Ovary (tissue), 9 donors: ENCODE measurements around the gene WDR83. TPM values are rescaled to one million over a fixed set of nuclear protein-coding genes. Genes with fewer than 3 reads are reported as not detected.
"Not testable (repeated sequence)": the region's sequence is repeated elsewhere in the genome, so short reads cannot be mapped to it uniquely, and the experiment has no call there.

Experiments used
- DNase-seq, 5 donors: peaks; one replicate each; pipeline ENCODE4 v3.0.0-alpha.2; 2019 to 2020
- H3K27ac ChIP-seq, 2 donors: fragments of 200-600 bp; one replicate each; pipeline versions ENCODE4 v1.5.1 to v1.8.0; 2019 to 2022
- H3K27me3 ChIP-seq: fragments of 200-600 bp; one replicate; pipeline ENCODE4 v1.8.0; 2022
- H3K36me3 ChIP-seq: fragments of 200-600 bp; sonication (generic); one replicate; pipeline ENCODE4 v1.5.1; 2019
- H3K4me1 ChIP-seq: one replicate; pipeline ENCODE4 v1.8.1; 2013; ENCODE audit warnings: mild to moderate bottlenecking, moderate library complexity; ENCODE audit not compliant: insufficient read depth
- H3K4me3 ChIP-seq: fragments of 200-600 bp; sonication (generic); one replicate; pipeline ENCODE4 v1.5.1; 2017
- H3K9me3 ChIP-seq, 2 donors: fragments of 200-600 bp in 1 of 2; sonication (generic) in 1 of 2; one replicate each; pipeline versions ENCODE4 v1.5.1 to v1.8.1; 2013 to 2019; ENCODE audit warnings: mild to moderate bottlenecking in 1 of 2, moderate library complexity in 1 of 2
- EP300 ChIP-seq: sonication (generic); formaldehyde crosslinking; IDR thresholded peaks from one replicate; pipeline ENCODE4 v1.6.1; 2017; ENCODE audit warnings: antibody characterized with exemption
- POLR2A ChIP-seq: fragments of 450-650 bp; IDR thresholded peaks from one replicate; pipeline ENCODE4 v1.6.1; 2017; ENCODE audit warnings: antibody characterized with exemption, mild to moderate bottlenecking, moderate library complexity
- WGBS, 3 donors: extraction: QIAGEN DNeasy Blood & Tissue Kit in 1 of 3; methylation state at CpG; one replicate each; pipeline versions ENCODE4 v1.1.5 to v1.1.7; 2013 to 2017; 5-methylcytosine and 5-hydroxymethylcytosine counted together
- intact Hi-C, 4 donors: fragments of 100-400 bp; cut with DNase I; formaldehyde crosslinking; loops; one replicate each; pipeline versions ENCODE4 v1.11.0 to v1.15.1; 2022 to 2023
- polyA plus RNA-seq, 2 donors: library from polyadenylated mRNA; stranded (reverse); fragments of 200-250 nt in 1 of 2; fragments of 350-450 nt in 1 of 2; fragmentation: Illumina TruSeq in 1 of 2; extraction: RNeasy Lipid Tissue Mini Kit (QIAGEN cat#74804) in 1 of 2; gene quantifications; one replicate each; pipeline ENCODE4 v1.2.3, GENCODE V29; 2013 to 2014
- total RNA-seq, 7 donors: library from RNA; depleted of rRNA in 2 of 7; stranded (reverse); fragments of >200 nt in 2 of 7; fragmentation: NEBNext Ultra II Directional in 3 of 7; extraction: Animal tissue kit (Norgen Biotek cat#: 25700) in 3 of 7; gene quantifications; one replicate each; pipeline versions ENCODE4 v1.1.0 to v1.2.4, GENCODE V29; 2016 to 2023
- TF ChIP-seq, protein P1 (sequence below), 3 donors: fragments of 450-650 bp in 2 of 3; fragments of 200-600 bp in 1 of 3; IDR thresholded peaks; one replicate each; pipeline versions ENCODE4 v1.5.1 to v1.8.0; 2016 to 2022; ENCODE audit warnings: antibody characterized with exemption in 3 of 3, mild to moderate bottlenecking in 1 of 3
- donor health status: DM: no; HTN: no; CAD: no; lungs with moderate emphysema.
- donor health status: DM: no; HTN: no; CAD: no.
- donor health status: Bipolar disorder and iron deficiency.
- donor health status: DM: yes; HTN: yes; CAD: no.
- donor health status: DM: no; HTN: no; CAD: no.
- donor health status: DM: yes; HTN: yes; CAD: no.

Gene WDR83
- total and polyA plus RNA-seq, 9 donors = 2.8 to 16.3 (median 11.9) TPM

DNA sequence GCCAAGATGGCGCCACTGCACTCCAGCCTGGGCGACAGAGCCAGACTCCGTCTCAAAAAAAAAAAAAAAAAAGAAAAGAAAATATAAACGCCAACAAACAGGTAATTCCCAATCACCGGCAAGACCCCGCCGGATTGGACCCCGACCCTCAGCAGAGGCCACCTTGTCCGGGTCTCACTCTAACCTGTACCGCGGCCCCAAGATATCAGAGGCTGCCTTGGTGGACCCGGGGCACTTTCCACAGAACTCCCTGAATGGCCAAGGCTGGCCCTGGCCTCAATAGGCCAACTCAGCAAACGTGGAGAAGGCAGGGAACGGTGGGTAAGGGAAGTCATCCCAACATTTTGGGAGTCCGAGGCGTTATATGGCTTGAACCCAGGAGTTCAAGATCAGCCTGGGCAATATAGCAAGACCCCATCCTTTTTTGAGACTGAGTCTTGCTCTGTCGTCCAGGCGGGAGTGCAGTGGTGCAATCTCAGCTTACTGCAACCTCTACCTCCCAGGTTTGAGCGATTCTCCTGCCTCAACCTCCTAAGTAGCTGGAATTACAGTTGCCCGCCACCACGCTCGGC, 27.9 kb upstream of the WDR83 start:
- no peak overlapping the region for H3K27ac ChIP-seq
- H3K36me3 ChIP-seq = no peaks in the 10 kb centered on the region
- no peak overlapping the region for H3K4me3 ChIP-seq
- WGBS, 3 donors = 91 to 96% (median 93%) methylated on average over 22 of the region's 22 CpGs
- no peaks in the 10 kb centered on the region for H3K27me3 ChIP-seq
- no peak for DNase-seq
- peaks cover 5% of the 10 kb centered on the region for H3K4me1 ChIP-seq
- intact Hi-C loops = no loop called here
- no peaks in the 10 kb centered on the region for H3K9me3 ChIP-seq
- TF ChIP-seq, protein P1, sequence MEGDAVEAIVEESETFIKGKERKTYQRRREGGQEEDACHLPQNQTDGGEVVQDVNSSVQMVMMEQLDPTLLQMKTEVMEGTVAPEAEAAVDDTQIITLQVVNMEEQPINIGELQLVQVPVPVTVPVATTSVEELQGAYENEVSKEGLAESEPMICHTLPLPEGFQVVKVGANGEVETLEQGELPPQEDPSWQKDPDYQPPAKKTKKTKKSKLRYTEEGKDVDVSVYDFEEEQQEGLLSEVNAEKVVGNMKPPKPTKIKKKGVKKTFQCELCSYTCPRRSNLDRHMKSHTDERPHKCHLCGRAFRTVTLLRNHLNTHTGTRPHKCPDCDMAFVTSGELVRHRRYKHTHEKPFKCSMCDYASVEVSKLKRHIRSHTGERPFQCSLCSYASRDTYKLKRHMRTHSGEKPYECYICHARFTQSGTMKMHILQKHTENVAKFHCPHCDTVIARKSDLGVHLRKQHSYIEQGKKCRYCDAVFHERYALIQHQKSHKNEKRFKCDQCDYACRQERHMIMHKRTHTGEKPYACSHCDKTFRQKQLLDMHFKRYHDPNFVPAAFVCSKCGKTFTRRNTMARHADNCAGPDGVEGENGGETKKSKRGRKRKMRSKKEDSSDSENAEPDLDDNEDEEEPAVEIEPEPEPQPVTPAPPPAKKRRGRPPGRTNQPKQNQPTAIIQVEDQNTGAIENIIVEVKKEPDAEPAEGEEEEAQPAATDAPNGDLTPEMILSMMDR (IDR thresholded peaks at IDR 0.05) = no peak
- TF ChIP-seq EP300 = no peak
- TF ChIP-seq POLR2A = no peak

DNA sequence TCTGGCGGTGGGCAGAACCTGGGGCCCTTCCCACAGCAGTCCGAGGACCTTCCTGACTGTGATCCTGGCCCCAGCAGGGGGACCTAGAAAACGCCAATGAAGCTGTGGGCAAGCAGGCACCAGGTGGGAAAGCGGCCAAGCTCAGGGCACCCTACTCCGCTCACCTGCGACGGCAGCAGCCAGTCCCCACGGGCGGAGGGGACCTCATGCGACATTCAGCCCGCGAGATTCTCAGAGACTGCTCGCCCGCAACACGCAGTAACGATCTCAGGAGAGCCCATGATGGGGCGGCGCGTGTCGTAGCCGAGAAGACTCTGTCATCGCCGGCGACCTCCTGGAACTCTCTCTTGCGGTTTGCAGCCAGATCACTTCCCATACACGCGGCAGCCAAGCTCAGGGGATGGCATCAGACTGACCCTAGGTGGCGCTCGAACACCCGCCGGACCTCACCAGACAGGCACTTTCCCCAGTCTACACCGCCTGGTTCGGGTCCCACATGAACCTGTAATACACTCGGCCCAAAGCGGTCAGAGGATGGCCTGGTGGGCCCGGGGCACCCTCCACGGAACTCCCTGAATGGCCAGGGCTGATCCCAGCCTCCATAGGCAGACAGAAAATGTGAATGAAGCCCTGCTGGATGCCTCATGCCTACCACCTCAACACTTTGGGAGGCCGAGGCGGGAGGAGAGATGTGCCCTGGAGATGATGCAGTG, 26.6 kb upstream of the WDR83 start:
- no peak for TF ChIP-seq POLR2A
- TF ChIP-seq, protein P1 (IDR thresholded peaks at IDR 0.05) = peak; percentile 53 to 69 (median 58)
- no peak overlapping the region for H3K27ac ChIP-seq
- no peaks in the 10 kb centered on the region for H3K9me3 ChIP-seq
- peak; percentile 70 to 83 (median 81) for DNase-seq
- peaks cover 5% of the 10 kb centered on the region for H3K4me1 ChIP-seq
- intact Hi-C loops = no loop called here
- peak overlapping the region; percentile 10 for H3K4me3 ChIP-seq
- H3K27me3 ChIP-seq = no peaks in the 10 kb centered on the region
- no peaks in the 10 kb centered on the region for H3K36me3 ChIP-seq
- 9 to 11% (median 10%) methylated on average over 18 to 39 of the region's 39 CpGs for WGBS, 3 donors

DNA sequence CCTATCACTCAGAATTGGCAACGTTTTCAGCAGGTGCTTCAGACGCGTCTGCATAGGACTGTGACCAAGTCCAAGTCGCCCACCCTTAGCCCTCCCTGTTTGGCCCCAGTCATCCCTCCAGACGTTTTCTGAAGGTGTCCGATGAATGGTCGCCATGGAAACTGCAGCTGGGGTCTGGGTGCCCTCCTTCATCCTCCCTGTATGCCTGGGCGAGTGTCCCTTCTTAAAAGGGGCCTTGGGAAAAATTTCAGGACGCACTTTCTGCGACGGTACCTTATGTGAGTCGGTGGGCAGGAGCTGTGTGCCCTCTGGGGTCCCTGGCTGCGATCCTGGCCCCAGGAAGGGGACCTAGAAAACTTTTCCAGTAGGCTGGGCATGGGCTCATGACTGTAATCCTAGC, 25.2 kb upstream of the WDR83 start:
- H3K4me3 ChIP-seq = no peak overlapping the region
- no peak for DNase-seq
- no peaks in the 10 kb centered on the region for H3K9me3 ChIP-seq
- H3K27me3 ChIP-seq = no peaks in the 10 kb centered on the region
- H3K27ac ChIP-seq = no peak overlapping the region
- no peaks in the 10 kb centered on the region for H3K36me3 ChIP-seq
- intact Hi-C loops = no loop called here
- 64 to 67% (median 65%) methylated on average over 13 of the region's 13 CpGs for WGBS, 3 donors
- TF ChIP-seq POLR2A (no peak), EP300 (no peak)
- TF ChIP-seq, protein P1 (IDR thresholded peaks at IDR 0.05) = no peak
- peaks cover 5% of the 10 kb centered on the region for H3K4me1 ChIP-seq

DNA sequence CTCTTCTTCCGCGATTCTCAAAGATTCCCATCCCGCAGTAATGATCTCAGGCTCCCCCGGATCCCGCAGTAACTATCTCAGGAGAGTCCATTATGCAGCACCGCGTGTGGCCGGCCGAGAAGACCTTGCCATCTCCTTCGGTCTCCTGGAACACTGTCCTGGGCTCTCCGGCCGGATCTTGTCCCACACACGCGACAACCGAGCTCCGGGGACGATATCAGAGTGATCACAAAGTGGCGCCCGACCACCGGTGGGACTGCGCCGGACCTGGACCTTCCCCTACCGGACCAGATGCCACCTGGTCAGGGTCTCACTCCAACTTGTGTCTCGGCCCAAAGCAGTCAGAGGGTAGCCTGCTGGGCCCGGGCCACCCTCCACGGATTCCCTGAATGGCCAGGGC, 24.1 kb upstream of the WDR83 start:
- peaks cover 8% of the 10 kb centered on the region for H3K4me1 ChIP-seq

DNA sequence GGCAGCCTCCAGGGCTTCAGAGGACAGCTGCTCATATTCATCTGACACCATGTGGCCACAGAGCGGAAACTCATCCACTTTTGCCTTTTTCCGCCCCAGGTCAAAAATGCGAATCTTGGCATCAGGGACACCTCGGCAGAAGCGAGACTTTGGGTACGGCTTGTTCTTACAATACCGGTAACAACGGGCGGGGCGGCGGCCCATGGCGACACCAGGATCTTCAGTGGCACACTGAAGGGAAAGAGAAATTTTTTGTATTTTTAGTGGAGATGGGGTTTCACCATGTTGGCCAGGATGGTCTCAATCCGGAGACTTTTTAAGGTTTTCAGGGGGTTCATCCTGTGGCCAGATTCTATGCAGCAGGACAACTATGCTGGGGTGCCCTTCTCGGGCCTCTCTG, 22.9 kb upstream of the WDR83 start:
- intact Hi-C loops, H3K9me3 ChIP-seq, H3K36me3 ChIP-seq, H3K4me3 ChIP-seq, H3K27me3 ChIP-seq, H3K27ac ChIP-seq, DNase-seq: not testable (repeated sequence)
- H3K4me1 ChIP-seq = peaks cover 17% of the 10 kb centered on the region
- 92 to 96% (median 95%) methylated on average over 14 of the region's 14 CpGs for WGBS, 3 donors

More for the DNA sequence above, 24.1 kb upstream of the WDR83 start:
- Histone ChIP-seq H3K4me3 (no peak overlapping the region), H3K27ac (no peak overlapping the region), H3K9me3 (no peaks in the 10 kb centered on the region), H3K36me3 (no peaks in the 10 kb centered on the region), H3K27me3 (no peaks in the 10 kb centered on the region)
- DNase-seq = no peak
- 88 to 89% (median 88%) methylated on average over 26 of the region's 26 CpGs for WGBS, 3 donors
- intact Hi-C loops = no loop called here
- TF ChIP-seq POLR2A (no peak), EP300 (no peak)
- TF ChIP-seq, protein P1 (IDR thresholded peaks at IDR 0.05) = no peak
